ENCODE data around the gene MCU.
"Not testable (repeated sequence)": the region's sequence is repeated elsewhere in the genome, so short reads cannot be mapped to it uniquely, and the experiment has no call there.

Gene MCU

DNA sequence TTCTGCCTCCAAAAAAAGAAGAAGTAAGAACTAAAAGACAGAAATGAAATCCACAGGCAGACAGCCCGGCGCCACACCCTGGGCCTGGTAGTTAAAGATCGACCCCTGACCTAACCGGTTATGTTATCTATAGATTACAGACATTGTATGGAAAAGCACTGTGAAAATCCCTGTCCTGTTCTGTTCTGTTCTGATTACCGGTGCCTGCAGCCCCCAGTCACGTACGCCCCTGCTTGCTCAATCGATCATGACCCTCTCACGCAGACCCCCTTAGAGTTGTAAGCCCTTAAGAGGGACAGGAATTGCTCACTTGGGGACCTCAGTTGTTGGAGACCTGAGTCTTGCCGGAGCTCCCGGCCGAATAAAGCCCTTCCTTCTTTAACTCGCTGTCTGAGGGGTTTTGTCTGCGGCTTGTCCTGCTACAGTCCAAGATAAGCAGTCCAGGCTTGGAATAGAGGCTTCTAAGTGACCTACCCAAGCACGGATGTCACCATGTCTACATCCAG is 212.1 kb downstream of the MCU start:
- DNase-seq (ENCODE audit: low spot score): not testable (repeated sequence)

- DNase-seq (ENCODE audit: low spot score): no peak
Observed at GRCh38 chr10:72904806-72905205, 212.9 kb downstream of the MCU start.

GRCh38 chr10:72906446-72906845 is 214.5 kb downstream of the MCU start:
- no peak for DNase-seq (ENCODE audit: low spot score)

DNA sequence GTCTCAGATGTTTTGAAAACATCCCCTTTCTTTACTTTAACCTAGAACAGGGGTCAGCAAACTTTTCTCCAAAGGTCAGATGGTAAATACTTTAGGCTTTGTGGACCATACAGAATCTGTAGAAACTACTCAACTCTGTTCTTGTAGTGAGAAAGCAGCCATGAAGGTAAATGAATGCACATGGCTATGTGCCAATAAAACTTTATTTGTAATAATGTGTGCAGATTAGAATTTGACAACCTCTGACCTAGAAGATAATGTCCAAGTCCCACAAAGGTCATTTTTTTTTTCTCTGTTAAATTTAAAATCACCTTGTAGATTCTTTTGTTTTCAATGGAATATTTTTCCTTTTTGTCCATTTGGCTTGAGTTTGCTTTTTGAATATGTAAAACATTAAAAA is 218.8 kb downstream of the MCU start:
- no peak for DNase-seq (ENCODE audit: low spot score)

DNA sequence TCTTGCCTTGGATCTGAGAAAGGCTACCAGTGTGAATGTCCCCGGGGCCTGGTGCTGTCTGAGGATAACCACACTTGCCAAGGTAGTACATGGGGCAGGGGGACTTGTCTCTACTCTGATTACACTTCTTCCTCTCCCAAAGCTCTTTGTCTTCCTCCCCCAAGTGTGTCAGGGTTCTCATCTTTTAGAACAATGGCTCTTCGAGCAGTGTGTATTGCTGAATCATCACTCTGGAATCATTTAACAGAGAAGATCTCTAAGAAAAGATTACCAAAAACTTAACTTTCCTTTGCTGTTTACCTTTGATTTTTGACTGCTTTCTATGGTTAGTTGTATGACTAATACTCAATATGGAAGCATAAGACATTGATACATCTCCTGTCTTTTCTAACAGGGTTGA is 219.8 kb downstream of the MCU start:
- DNase-seq (ENCODE audit: low spot score): no peak

DNA sequence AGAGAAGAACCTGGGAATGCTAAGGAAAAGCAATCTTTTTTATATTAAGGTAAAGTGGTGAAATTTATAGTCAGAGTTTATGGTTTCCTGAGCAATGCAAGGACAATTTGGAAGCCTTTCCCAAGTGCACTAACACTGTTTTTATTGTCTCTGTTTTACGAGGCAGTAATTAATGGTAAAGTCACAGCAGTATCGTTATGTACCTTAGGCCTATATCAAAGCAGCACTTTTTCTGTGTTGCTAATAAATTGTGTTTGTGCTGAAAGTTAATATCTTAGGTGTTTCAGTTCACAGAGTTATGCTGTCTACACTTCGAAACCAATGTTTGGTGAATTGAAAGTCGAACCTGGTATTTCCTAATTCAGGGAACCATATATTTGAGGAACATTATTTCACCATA is 220.8 kb downstream of the MCU start:
- no peak for DNase-seq (ENCODE audit: low spot score)

DNA sequence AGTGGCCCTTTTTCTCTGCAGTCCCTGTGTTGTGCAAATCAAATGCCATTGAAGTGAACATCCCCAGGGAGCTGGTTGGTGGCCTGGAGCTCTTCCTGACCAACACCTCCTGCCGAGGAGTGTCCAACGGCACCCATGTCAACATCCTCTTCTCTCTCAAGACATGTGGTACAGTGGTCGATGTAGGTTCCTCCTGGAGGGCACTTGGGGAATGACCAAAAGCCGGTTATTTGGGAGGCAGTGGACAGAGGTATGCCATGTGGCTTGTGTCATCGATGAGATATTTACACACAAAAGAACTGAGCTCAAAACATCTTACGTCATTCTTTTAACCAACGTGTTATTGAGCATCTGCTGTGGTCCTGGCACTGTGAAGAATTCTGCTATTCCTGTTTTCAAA is 221.3 kb downstream of the MCU start:
- no peak for DNase-seq (ENCODE audit: low spot score)

GRCh38 chr10:72917201-72917600 is 225.3 kb downstream of the MCU start:
- not testable (repeated sequence) for DNase-seq (ENCODE audit: low spot score)

GRCh38 chr10:72917803-72918332 is 225.9 kb downstream of the MCU start:
- not testable (repeated sequence) for DNase-seq (ENCODE audit: low spot score)

DNA sequence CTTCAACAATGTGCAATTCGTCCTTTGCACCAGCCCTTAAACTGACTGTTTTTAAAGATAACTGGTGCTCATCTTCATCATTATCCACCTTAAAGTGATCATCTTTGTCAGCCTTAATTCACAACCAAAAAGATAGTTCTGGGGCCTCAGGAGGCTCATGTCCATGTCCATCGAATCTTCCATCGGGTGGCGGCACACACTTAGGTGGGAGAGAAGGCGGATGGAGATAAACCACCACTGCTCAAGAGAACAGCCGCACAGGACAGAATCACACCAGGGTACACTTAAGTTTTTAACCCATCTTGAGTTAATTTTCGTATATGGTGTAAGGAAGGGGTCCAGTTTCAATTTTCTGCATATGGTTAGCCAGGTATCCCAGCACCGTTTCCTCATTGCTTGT is 226.4 kb downstream of the MCU start:
- DNase-seq (ENCODE audit: low spot score): no peak

GRCh38 chr10:72921147-72921683 is 229.3 kb downstream of the MCU start:
- DNase-seq (ENCODE audit: low spot score): not testable (repeated sequence)

DNA sequence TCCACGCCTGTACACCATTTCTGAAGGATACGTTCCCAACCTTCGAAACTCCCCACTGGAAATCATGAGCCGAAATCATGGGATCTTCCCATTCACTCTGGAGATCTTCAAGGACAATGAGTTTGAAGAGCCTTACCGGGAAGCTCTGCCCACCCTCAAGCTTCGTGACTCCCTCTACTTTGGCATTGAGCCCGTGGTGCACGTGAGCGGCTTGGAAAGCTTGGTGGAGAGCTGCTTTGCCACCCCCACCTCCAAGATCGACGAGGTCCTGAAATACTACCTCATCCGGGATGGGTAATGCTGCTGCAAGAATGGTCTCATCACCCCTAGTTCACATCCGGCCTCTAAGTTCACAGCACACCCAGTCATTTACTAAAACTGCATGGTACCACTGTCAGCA is 232.4 kb downstream of the MCU start:
- DNase-seq (ENCODE audit: low spot score): no peak

DNA sequence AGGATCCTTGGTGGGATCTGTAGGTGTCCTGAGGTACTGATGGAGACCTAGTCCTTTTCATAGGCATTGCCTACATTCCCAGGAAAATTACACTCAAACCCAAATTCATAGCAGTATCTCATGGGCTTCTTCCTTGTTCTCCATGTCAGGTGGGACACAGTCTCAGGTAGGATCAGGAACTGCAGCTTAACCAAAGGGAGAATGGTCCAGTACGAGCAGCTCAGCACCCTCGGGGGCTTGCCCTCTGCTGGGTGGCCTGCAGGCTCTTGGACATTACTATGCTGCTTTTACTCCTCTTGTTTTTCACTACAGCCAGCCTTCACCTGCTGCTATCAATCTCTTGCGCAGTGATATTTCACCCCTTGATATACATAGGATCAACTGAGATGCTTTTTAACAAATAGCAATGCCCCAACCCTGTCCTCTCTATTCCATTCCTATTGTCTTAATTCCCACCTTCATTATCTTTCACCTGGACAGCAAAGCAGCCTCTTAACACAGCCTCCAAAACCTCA is 234.1 kb downstream of the MCU start:
- no peak for DNase-seq (ENCODE audit: low spot score)

DNA sequence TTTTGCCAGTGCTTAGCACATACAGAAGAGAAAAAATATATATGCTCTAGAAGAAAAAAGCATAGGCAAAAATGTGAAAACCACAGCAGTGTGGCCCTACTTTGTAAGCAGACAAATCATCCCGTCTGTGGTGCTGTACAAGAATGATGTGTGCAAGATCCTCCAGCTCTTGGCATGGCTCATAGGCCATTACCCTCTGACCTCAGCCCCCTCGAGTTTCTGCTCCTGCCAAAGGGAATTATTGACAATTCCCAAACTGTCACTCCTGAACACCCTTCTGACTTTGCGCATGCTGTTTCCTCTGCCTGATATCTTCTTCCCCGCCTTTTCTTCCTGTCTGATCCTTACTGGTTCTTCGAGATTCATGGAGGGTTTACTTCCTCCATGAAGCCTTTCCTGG is 235.5 kb downstream of the MCU start:
- DNase-seq (ENCODE audit: low spot score): no peak

DNA sequence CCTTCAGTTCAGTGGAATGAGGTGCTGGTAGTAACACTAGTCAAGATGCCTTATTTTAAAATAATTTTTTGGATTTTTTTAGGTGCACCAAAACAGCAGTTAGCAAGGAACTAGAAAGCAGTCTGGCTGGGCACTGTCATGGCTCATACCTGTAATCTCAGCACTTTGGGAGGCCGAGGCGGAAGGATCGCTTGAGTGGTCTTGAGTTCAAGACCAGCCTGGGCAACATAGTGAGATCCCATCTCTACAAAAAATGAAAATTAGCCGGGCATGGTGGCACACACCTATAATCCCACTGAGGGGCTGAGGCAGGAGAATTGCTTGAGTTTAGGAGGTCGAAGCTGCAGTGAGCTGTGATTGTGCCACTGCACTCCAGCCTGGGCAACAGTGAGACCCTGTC is 236.9 kb downstream of the MCU start:
- no peak for DNase-seq (ENCODE audit: low spot score)

DNA sequence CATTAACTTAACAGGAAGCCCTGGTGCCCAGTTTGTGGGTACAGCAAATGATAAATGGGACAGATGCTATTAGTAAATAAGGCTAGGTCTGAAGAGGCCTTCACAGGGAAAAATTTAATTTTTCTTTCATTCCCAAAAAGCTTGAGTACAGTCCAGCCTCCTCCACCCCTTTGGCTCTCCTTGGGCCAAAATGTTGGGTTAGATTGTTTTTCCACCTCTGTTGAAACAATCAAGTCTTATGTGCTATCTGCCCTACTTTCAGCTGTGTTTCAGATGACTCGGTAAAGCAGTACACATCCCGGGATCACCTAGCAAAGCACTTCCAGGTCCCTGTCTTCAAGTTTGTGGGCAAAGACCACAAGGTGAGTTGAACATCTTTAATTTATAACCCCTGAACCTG is 238.3 kb downstream of the MCU start:
- DNase-seq (ENCODE audit: low spot score): no peak

GRCh38 chr10:72932259-72933015 is 240.5 kb downstream of the MCU start:
- no peak for DNase-seq (ENCODE audit: low spot score)

GRCh38 chr10:72935361-72935760 is 243.4 kb downstream of the MCU start:
- DNase-seq (ENCODE audit: low spot score): no peak
